Measurements from ENCODE around the gene DCBLD2. TPM values are rescaled to one million over a fixed set of nuclear protein-coding genes. Genes with fewer than 3 reads are reported as not detected.

The DCBLD2 gene
- total and polyA plus RNA-seq, 2 of the 4 experiments (the other 2 are of a cell fraction) = 121 to 196 TPM

GRCh38 chr3:98890965-98891910, 10.3 kb downstream of the DCBLD2 start:
- POLR2A ChIA-PET (ENCODE audit: unreplicated experiment) = no interaction called here
- peaks cover 78% of the 10 kb centered on the region for H4K20me1 ChIP-seq (ENCODE audit: insufficient read depth, low read length)
- H2BK20ac ChIP-seq (ENCODE audit: low read depth, low read length) = 0 out of 2 replicates have a peak overlapping the region, but pooled peaks have one; percentile 41
- dilution Hi-C loops (cut with HindIII; ENCODE audit: low sequenced_read_pairs, unreplicated experiment) (no loop called here), in situ Hi-C loops (cut with MboI; ENCODE audit: low sequenced_read_pairs) (no loop called here), intact Hi-C loops (cut with micrococcal nuclease) (no loop called here)
- H3K14ac ChIP-seq (replicated peaks; ENCODE audit: low read depth, low read length) = peak overlapping the region; percentile 84
- H3K4ac ChIP-seq (ENCODE audit: low read depth, low read length) = peak overlapping the region; percentile 64
- H3K27me3 ChIP-seq (ENCODE audit: control insufficient read depth, insufficient read depth, low read length) = no peaks in the 10 kb centered on the region
- peaks cover 37% of the 10 kb centered on the region for H3K4me1 ChIP-seq (ENCODE audit: control insufficient read depth, insufficient read depth, low read length)
- H4K91ac ChIP-seq (ENCODE audit: insufficient read depth, low read depth, low read length) = 0 out of 2 replicates have a peak overlapping the region, but pooled peaks have one; percentile 16
- H4K8ac ChIP-seq (ENCODE audit: low read depth in 2 of 2, low read length in 2 of 2) = peak overlapping the region in 1 of 2 experiments; percentile 55; a peak in 2 of 4 replicates
- BruUV-seq (replicated peaks) = no TSS peak
- H3K27ac ChIP-seq (ENCODE audit: insufficient read depth, low read length) = peak overlapping the region; percentile 38; the same call in 1 of the 2 replicates
- H3K9me1 ChIP-seq (ENCODE audit: insufficient read depth, low read length) = peaks cover 33% of the 10 kb centered on the region
- H2BK5ac ChIP-seq (ENCODE audit: low read depth, low read length, poor library complexity, severe bottlenecking) = peak overlapping the region; percentile 87
- H2AK5ac ChIP-seq (ENCODE audit: low read depth, low read length) = peak overlapping the region; percentile 87
- 33% methylated on average over 1 of the region's 3 CpGs; no CpG with 5 or more reads in 1 of the 2 experiments for WGBS, 2 experiments (ENCODE audit: extremely low coverage in 2 of 2, insufficient read length in 1 of 2)
- DNase-seq (peak; percentile 60), ATAC-seq (ENCODE audit: low read depth) (peak; percentile 57)
- H3K9ac ChIP-seq (ENCODE audit: low read depth, low read length) = 0 out of 2 replicates have a peak overlapping the region, but pooled peaks have one; percentile 6
- H2AK9ac ChIP-seq (replicated peaks; ENCODE audit: low read depth, low read length, poor library complexity) = no peak overlapping the region
- TF ChIP-seq ELK1 (IDR thresholded peaks at IDR 0.05; ENCODE audit: borderline replicate concordance, low read depth, low read length) (no peak), CTCF (conservative IDR thresholded peaks at IDR 0.05; ENCODE audit: low read depth, low read length) (no peak), BHLHE40 (IDR thresholded peaks at IDR 0.05; ENCODE audit: low read depth, low read length) (no peak), MXI1 (IDR thresholded peaks at IDR 0.05; ENCODE audit: borderline replicate concordance, low read depth, low read length) (no peak), SMC3 (IDR thresholded peaks at IDR 0.05; ENCODE audit: low read depth, low read length) (no peak), USF2 (IDR thresholded peaks at IDR 0.05; ENCODE audit: low read depth, low read length) (no peak)
- H3K36me3 ChIP-seq (ENCODE audit: control insufficient read depth, insufficient read depth, low read length) = peaks cover 4% of the 10 kb centered on the region; the same call in 1 of the 2 replicates
- no peak overlapping the region; the same call in 2 of the 3 replicates for H2BK15ac ChIP-seq (ENCODE audit: low read depth, low read length)
- CTCF ChIA-PET = no interaction called here
- H3K79me1 ChIP-seq (ENCODE audit: low read depth in 1 of 2, low read length in 2 of 2) = peaks cover 0 to 69% of the 10 kb centered on the region in 2 experiments; a peak in 2 of 4 replicates
- H3K4me2 ChIP-seq (ENCODE audit: low read depth, low read length) = peak overlapping the region; percentile 14
- H2AFZ ChIP-seq (replicated peaks; ENCODE audit: low read length, poor library complexity) = no peak overlapping the region
- no peak overlapping the region for H3K18ac ChIP-seq (ENCODE audit: low read depth, low read length)
- no peaks in the 10 kb centered on the region for H3K9me3 ChIP-seq (ENCODE audit: control insufficient read depth, insufficient read depth, low read length)
- H3K23ac ChIP-seq (ENCODE audit: low read depth, low read length) = peak overlapping the region; percentile 54
- H4K5ac ChIP-seq (ENCODE audit: low read depth, low read length) = no peak overlapping the region
- H3K56ac ChIP-seq (ENCODE audit: extremely low read depth, insufficient read depth, low read length) = no peak overlapping the region
- H2BK120ac ChIP-seq (ENCODE audit: low read depth, low read length) = no peak overlapping the region
- H3K4me3 ChIP-seq (ENCODE audit: insufficient read depth, low read depth, low read length) = no peak overlapping the region
